Fibroblast of lung (primary cell): ENCODE data around the gene INTS1. TPM values are rescaled to one million over a fixed set of nuclear protein-coding genes. Genes with fewer than 3 reads are reported as not detected.

Experiments
- DNase-seq, 2 donors: peaks; one replicate each; pipeline versions ENCODE4 v3.0.0 to v3.0.0-alpha.2; 2010; ENCODE audit warnings: low read depth in 2 of 2
- H2AFZ ChIP-seq: 2 replicates; pipeline ENCODE4 v1.5.1; 2012; ENCODE audit warnings: low read length, control low read depth, inconsistent platforms
- H3K27ac ChIP-seq: 2 replicates; pipeline ENCODE4 v1.5.1; 2011; ENCODE audit warnings: low read length, control low read depth; ENCODE audit not compliant: insufficient read depth
- H3K27me3 ChIP-seq: 2 replicates; pipeline ENCODE4 v1.5.1; 2011; ENCODE audit warnings: mild to moderate bottlenecking, low read length; ENCODE audit not compliant: control insufficient read depth, insufficient read depth
- H3K36me3 ChIP-seq: 2 replicates; pipeline ENCODE4 v1.5.1; 2011; ENCODE audit warnings: low read length; ENCODE audit not compliant: control insufficient read depth, insufficient read depth
- H3K4me1 ChIP-seq: 2 replicates; pipeline ENCODE4 v1.5.1; 2011; ENCODE audit warnings: low read length; ENCODE audit not compliant: control insufficient read depth, insufficient read depth; ENCODE audit errors: extremely low read depth
- H3K4me2 ChIP-seq: 2 replicates; pipeline ENCODE4 v1.5.1; 2011; ENCODE audit warnings: low read length, control low read depth; ENCODE audit not compliant: insufficient read depth; ENCODE audit errors: extremely low read depth
- H3K4me3 ChIP-seq, 4 experiments: fragments of 200-600 bp in 1 of 4; sonication (generic) in 1 of 4; replicated peaks in 1 of 4; 2 replicates each; pipeline ENCODE4 v1.5.1; 2011 to 2016; ENCODE audit warnings: low read length in 4 of 4, low read depth in 3 of 4, mild to moderate bottlenecking in 3 of 4, control low read depth in 2 of 4, inconsistent platforms in 1 of 4, mixed read lengths in 1 of 4; ENCODE audit not compliant: insufficient read depth in 1 of 4; ENCODE audit errors: control extremely low read depth in 1 of 4
- H3K79me2 ChIP-seq: 2 replicates; pipeline ENCODE4 v1.5.1; 2012; ENCODE audit warnings: mild to moderate bottlenecking, low read length, inconsistent platforms; ENCODE audit not compliant: control insufficient read depth, insufficient read depth
- H3K9ac ChIP-seq: 2 replicates; pipeline ENCODE4 v1.5.1; 2011; ENCODE audit warnings: mild to moderate bottlenecking, low read length, control low read depth; ENCODE audit not compliant: insufficient read depth
- H3K9me3 ChIP-seq: 2 replicates; pipeline ENCODE4 v1.5.1; 2012; ENCODE audit warnings: low read depth, low read length; ENCODE audit not compliant: control insufficient read depth, insufficient read depth
- H4K20me1 ChIP-seq: 2 replicates; pipeline ENCODE4 v1.5.1; 2011; ENCODE audit warnings: low read length; ENCODE audit not compliant: control insufficient read depth, insufficient read depth; ENCODE audit errors: extremely low read depth
- CTCF ChIP-seq, 2 donors: IDR thresholded peaks in 1 of 2; conservative IDR thresholded peaks in 1 of 2; 1 replicate in 1 of 2; 2 replicates in 1 of 2; pipeline ENCODE4 v1.5.1; 2011 to 2012; ENCODE audit warnings: low read length in 2 of 2, control low read depth in 1 of 2, inconsistent platforms in 1 of 2, low read depth in 1 of 2, mild to moderate bottlenecking in 1 of 2
- EZH2 ChIP-seq: IDR thresholded peaks from 2 replicates; pipeline ENCODE4 v1.5.1; 2012; ENCODE audit warnings: low read length, control low read depth, mild to moderate bottlenecking; ENCODE audit errors: missing control alignments
- polyA plus RNA-seq, 2 donors: library from polyadenylated mRNA; depleted of rRNA in 1 of 2; stranded (reverse) in 1 of 2; unstranded in 1 of 2; fragments of >200 nt; gene quantifications; 2 replicates each; pipeline ENCODE4 v1.2.1, GENCODE V29; 2011 to 2012; ENCODE audit warnings: missing spikeins in 1 of 2
- total RNA-seq: library from RNA; depleted of rRNA; stranded (reverse); fragments of >200 nt; gene quantifications from 2 replicates; pipeline ENCODE4 v1.2.1, GENCODE V29; 2014

The INTS1 gene
- total and polyA plus RNA-seq, 2 donors (not counting 1 experiment from before 2014, with no cell fraction given): 7.1 to 35.5 TPM

DNA sequence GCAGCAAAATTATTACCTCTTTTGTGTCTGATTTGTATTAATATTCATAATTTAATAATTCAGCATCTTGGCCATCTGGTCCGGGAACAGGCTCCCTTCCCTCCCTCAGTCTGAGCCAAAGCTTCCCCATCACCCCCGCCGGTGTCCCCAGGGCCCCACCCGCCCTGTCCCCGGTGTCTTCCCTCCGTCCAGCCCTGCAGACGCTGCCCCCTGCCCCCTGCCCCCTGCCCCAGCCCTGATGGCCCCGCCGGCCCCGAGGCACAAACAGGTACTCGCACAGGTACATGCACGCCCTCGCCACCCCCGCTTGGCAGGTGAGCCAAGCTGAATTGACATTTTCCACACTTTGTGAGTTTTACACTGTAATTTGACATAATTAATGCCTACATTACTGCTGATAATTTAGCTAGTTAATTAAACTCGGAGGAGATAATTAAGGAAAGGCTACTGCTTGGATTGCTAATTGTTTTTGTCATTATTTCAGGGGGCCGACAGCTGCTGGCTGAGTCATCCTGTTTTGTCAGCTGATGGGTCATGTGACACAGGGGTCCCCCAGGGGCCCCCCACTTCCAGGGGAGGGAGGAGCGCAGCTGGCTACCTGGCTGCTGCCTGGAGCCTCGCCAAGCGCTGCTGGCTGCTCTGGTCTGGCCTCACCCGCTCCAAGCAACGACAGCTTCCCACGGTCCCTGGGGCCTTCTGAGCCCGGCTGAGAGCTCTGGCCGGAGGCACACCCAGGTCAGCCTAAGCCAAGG is 81.5 kb downstream of the INTS1 start:
- Histone ChIP-seq H3K4me2 (no peak overlapping the region), H3K9ac (no peak overlapping the region), H2AFZ (no peak overlapping the region), H3K27me3 (peaks cover 11% of the 10 kb centered on the region), H3K9me3 (no peaks in the 10 kb centered on the region), H3K79me2 (no peaks in the 10 kb centered on the region), H3K4me1 (no peaks in the 10 kb centered on the region), H3K36me3 (no peaks in the 10 kb centered on the region), H3K4me3 (no peak overlapping the region), H4K20me1 (no peaks in the 10 kb centered on the region), H3K27ac (no peak overlapping the region)
- DNase-seq: no peak
- TF ChIP-seq CTCF (conservative IDR thresholded peaks at IDR 0.05 in 1 of 2, IDR thresholded peaks at IDR 0.05 in 1 of 2; ENCODE audit: low read depth in 1 of 2, low read length in 2 of 2): no peak
- TF ChIP-seq EZH2: no peak

GRCh38 chr7:1421946-1422345 is 82.2 kb downstream of the INTS1 start:
- Histone ChIP-seq H3K9me3 (no peaks in the 10 kb centered on the region), H3K27ac (no peak overlapping the region), H3K4me1 (no peaks in the 10 kb centered on the region), H3K4me2 (no peak overlapping the region), H3K36me3 (no peaks in the 10 kb centered on the region), H2AFZ (no peak overlapping the region), H3K79me2 (no peaks in the 10 kb centered on the region), H3K4me3 (no peak overlapping the region), H3K9ac (no peak overlapping the region), H4K20me1 (no peaks in the 10 kb centered on the region), H3K27me3 (peaks cover 11% of the 10 kb centered on the region)
- TF ChIP-seq CTCF (conservative IDR thresholded peaks at IDR 0.05 in 1 of 2, IDR thresholded peaks at IDR 0.05 in 1 of 2; ENCODE audit: low read depth in 1 of 2, low read length in 2 of 2) (no peak), EZH2 (no peak)
- no peak for DNase-seq

DNA sequence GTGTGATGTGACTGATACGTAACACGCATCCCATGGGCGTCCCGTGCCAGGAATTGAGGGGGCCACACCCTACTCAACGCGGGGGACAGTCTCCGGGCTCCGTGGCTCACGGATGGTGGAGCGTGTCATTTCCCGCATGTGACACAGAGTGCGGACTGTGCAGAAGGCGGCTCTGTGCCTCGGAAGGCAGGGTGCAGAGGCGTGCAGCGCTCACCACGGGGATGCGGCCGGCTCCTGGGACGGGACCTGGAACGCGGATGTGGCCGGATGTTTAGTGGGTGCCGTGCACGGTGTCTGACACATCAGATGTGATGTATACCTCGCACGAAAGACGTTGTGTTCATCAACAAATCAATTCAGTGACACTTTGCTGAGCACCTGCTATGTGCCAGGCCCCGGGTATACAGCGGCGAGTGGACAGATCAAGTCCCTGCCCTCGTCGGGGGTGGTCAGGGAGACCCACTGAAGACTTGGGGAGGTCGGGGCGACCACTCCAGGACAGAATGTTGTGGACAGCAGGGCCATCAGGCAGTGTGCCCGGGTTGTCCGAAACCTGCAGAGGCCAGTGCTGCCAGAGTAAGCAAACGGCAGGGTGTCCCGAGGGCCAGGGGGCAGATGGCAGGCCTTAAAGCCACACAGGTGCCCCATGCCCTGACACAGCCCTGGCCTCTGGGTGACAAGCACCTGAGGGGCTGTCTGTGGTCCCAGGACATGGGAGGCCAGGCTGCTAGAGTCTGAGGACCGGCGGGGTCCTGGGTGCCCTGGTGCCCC is 83.0 kb downstream of the INTS1 start:
- H3K27ac ChIP-seq: no peak overlapping the region
- no peaks in the 10 kb centered on the region for H3K36me3 ChIP-seq
- H2AFZ ChIP-seq: no peak overlapping the region
- H4K20me1 ChIP-seq: no peaks in the 10 kb centered on the region
- H3K4me2 ChIP-seq: no peak overlapping the region
- no peak overlapping the region for H3K4me3 ChIP-seq
- no peaks in the 10 kb centered on the region for H3K9me3 ChIP-seq
- no peaks in the 10 kb centered on the region for H3K4me1 ChIP-seq
- no peaks in the 10 kb centered on the region for H3K79me2 ChIP-seq
- no peak overlapping the region for H3K9ac ChIP-seq
- peaks cover 11% of the 10 kb centered on the region for H3K27me3 ChIP-seq
- DNase-seq: no peak
- TF ChIP-seq CTCF (conservative IDR thresholded peaks at IDR 0.05 in 1 of 2, IDR thresholded peaks at IDR 0.05 in 1 of 2; ENCODE audit: low read depth in 1 of 2, low read length in 2 of 2) (no peak), EZH2 (no peak)

Other genes with a start within 250 kb of the INTS1 start
- gene MICALL2, start 44.9 kb downstream of the INTS1 start, total RNA-seq: 48.0 and 60.1 TPM in 2 replicates
- 11.0 and 11.7 TPM in 2 replicates for gene MICALL2, start 44.9 kb downstream of the INTS1 start, polyA plus RNA-seq
- gene MAFK, start 26.3 kb upstream of the INTS1 start, total RNA-seq: 14.6 and 18.0 TPM in 2 replicates
- gene MAFK, start 26.3 kb upstream of the INTS1 start, polyA plus RNA-seq: 3.2 TPM in 2 replicates
- gene TMEM184A, start 51.8 kb upstream of the INTS1 start, total RNA-seq: under 0.01 TPM in 2 replicates
- 0.05 and 0.10 TPM in 2 replicates for gene TMEM184A, start 51.8 kb upstream of the INTS1 start, polyA plus RNA-seq
- 19.3 and 21.3 TPM in 2 replicates for gene PSMG3, start 65.6 kb upstream of the INTS1 start, total RNA-seq
- 24.6 and 31.3 TPM in 2 replicates for gene PSMG3, start 65.6 kb upstream of the INTS1 start, polyA plus RNA-seq
- 0.33 and 0.51 TPM in 2 replicates for gene ELFN1, start 165.9 kb upstream of the INTS1 start, total RNA-seq
- 0.16 and 0.26 TPM in 2 replicates for gene ELFN1, start 165.9 kb upstream of the INTS1 start, polyA plus RNA-seq